Parathyroid adenoma (tissue), 2 donors: ENCODE measurements around the gene CDK11B.
"Not testable (repeated sequence)": the region's sequence is repeated elsewhere in the genome, so short reads cannot be mapped to it uniquely, and the experiment has no call there.

Experiments
- H2AFZ ChIP-seq: fragments of 300-600 bp; sonication (generic); one replicate; pipeline ENCODE4 v1.7.0; 2017; ENCODE audit warnings: antibody characterized with exemption, mild to moderate bottlenecking
- H3K27ac ChIP-seq: fragments of 300-600 bp; sonication (generic); one replicate; pipeline ENCODE4 v1.7.0; 2017
- H3K27me3 ChIP-seq: fragments of 300-600 bp; sonication (generic); one replicate; pipeline ENCODE4 v1.7.0; 2017; ENCODE audit warnings: low read length; ENCODE audit not compliant: control insufficient read depth, insufficient read depth
- H3K36me3 ChIP-seq: fragments of 300-600 bp; sonication (generic); one replicate; pipeline ENCODE4 v1.7.0; 2017; ENCODE audit warnings: low read length; ENCODE audit not compliant: control insufficient read depth, insufficient read depth
- H3K4me1 ChIP-seq: fragments of 300-600 bp; sonication (generic); one replicate; pipeline ENCODE4 v1.7.0; 2017; ENCODE audit warnings: control low read depth
- H3K4me2 ChIP-seq: fragments of 300-600 bp; sonication (generic); one replicate; pipeline ENCODE4 v1.7.0; 2017; ENCODE audit warnings: low read length
- H3K4me3 ChIP-seq: fragments of 300-600 bp; sonication (generic); one replicate; pipeline ENCODE4 v1.7.0; 2017; ENCODE audit warnings: low read depth, low read length
- H3K79me2 ChIP-seq: fragments of 300-600 bp; sonication (generic); one replicate; pipeline ENCODE4 v1.7.0; 2017; ENCODE audit warnings: control low read depth
- H3K9ac ChIP-seq: fragments of 300-600 bp; sonication (generic); one replicate; pipeline ENCODE4 v1.7.0; 2017; ENCODE audit warnings: mild to moderate bottlenecking
- H3K9me3 ChIP-seq: fragments of 300-600 bp; sonication (generic); one replicate; pipeline ENCODE4 v1.7.0; 2017; ENCODE audit warnings: low read length; ENCODE audit not compliant: control insufficient read depth
- TF ChIP-seq, protein P1 (sequence below): fragments of 300-600 bp; sonication (generic); IDR thresholded peaks from one replicate; pipeline ENCODE4 v1.7.0; 2017; ENCODE audit warnings: antibody characterized with exemption, mild to moderate bottlenecking
- donor health status: primary hyperparathyroidism.

CDK11B gene

GRCh38 chr1:1598720-1599029, 60.1 kb downstream of the CDK11B start:
- no peak overlapping the region for H3K9ac ChIP-seq
- no peaks in the 10 kb centered on the region for H3K36me3 ChIP-seq
- no peaks in the 10 kb centered on the region for H3K27me3 ChIP-seq
- H2AFZ ChIP-seq: no peak overlapping the region
- TF ChIP-seq, protein P1, sequence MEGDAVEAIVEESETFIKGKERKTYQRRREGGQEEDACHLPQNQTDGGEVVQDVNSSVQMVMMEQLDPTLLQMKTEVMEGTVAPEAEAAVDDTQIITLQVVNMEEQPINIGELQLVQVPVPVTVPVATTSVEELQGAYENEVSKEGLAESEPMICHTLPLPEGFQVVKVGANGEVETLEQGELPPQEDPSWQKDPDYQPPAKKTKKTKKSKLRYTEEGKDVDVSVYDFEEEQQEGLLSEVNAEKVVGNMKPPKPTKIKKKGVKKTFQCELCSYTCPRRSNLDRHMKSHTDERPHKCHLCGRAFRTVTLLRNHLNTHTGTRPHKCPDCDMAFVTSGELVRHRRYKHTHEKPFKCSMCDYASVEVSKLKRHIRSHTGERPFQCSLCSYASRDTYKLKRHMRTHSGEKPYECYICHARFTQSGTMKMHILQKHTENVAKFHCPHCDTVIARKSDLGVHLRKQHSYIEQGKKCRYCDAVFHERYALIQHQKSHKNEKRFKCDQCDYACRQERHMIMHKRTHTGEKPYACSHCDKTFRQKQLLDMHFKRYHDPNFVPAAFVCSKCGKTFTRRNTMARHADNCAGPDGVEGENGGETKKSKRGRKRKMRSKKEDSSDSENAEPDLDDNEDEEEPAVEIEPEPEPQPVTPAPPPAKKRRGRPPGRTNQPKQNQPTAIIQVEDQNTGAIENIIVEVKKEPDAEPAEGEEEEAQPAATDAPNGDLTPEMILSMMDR: no peak
- H3K4me3 ChIP-seq: no peak overlapping the region
- no peaks in the 10 kb centered on the region for H3K79me2 ChIP-seq
- H3K4me2 ChIP-seq: no peak overlapping the region
- no peaks in the 10 kb centered on the region for H3K4me1 ChIP-seq
- no peak overlapping the region for H3K27ac ChIP-seq
- H3K9me3 ChIP-seq: no peaks in the 10 kb centered on the region

DNA sequence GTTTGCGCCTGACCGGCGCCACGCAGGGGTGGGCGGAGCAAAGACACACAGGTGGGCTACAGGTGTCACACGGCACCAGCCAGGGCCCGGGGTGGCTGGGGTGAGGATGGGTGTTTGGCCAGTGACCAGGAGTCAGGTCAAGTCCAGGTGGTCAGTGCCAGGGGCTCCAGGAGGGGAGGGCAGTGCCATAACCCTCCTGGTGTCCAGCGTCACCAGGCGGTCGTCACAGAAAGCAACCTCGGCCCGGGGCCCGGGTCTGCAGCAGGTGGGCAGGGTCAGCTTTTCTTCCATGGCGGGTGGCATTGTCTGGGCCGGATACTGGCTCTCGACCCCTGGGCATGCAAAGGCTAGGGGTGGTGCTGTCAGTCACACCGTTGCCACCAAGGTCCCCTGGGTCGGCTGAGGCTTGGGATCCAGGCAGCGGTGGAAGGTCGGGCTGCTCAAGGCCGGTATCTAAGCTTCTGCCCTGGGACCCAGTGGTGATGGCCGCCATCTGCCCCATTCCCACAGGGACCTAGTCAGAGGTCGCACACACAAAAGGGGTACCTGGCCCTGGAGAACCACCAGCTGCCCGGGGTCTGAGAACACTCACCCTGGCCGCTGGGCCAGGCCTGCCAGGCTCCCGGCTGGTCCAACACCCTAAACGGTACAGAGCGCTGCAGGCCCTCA, 60.6 kb downstream of the CDK11B start:
- no peaks in the 10 kb centered on the region for H3K27me3 ChIP-seq
- H3K9ac ChIP-seq: no peak overlapping the region
- H3K27ac ChIP-seq: no peak overlapping the region
- peak overlapping the region; percentile 64 for H3K4me2 ChIP-seq
- no peaks in the 10 kb centered on the region for H3K79me2 ChIP-seq
- H3K4me3 ChIP-seq: no peak overlapping the region
- H3K4me1 ChIP-seq: no peaks in the 10 kb centered on the region
- H3K9me3 ChIP-seq: no peaks in the 10 kb centered on the region
- H2AFZ ChIP-seq: no peak overlapping the region
- H3K36me3 ChIP-seq: no peaks in the 10 kb centered on the region
- TF ChIP-seq, protein P1: no peak

GRCh38 chr1:1597275-1597930, 61.4 kb downstream of the CDK11B start:
- H2AFZ ChIP-seq: peak overlapping the region; percentile 17
- H3K4me3 ChIP-seq: no peak overlapping the region
- H3K27me3 ChIP-seq: no peaks in the 10 kb centered on the region
- H3K27ac ChIP-seq: no peak overlapping the region
- no peaks in the 10 kb centered on the region for H3K4me1 ChIP-seq
- no peak overlapping the region for H3K9ac ChIP-seq
- TF ChIP-seq, protein P1: no peak
- H3K36me3 ChIP-seq: no peaks in the 10 kb centered on the region
- H3K79me2 ChIP-seq: no peaks in the 10 kb centered on the region
- no peaks in the 10 kb centered on the region for H3K9me3 ChIP-seq
- peak overlapping the region; percentile 64 for H3K4me2 ChIP-seq

- Histone ChIP-seq H3K4me3 (no peak overlapping the region), H3K27ac (no peak overlapping the region), H2AFZ (no peak overlapping the region), H3K36me3 (no peaks in the 10 kb centered on the region), H3K79me2 (no peaks in the 10 kb centered on the region), H3K4me1 (no peaks in the 10 kb centered on the region), H3K4me2 (no peak overlapping the region), H3K9ac (no peak overlapping the region), H3K9me3 (no peaks in the 10 kb centered on the region), H3K27me3 (no peaks in the 10 kb centered on the region)
- TF ChIP-seq, protein P1: no peak
Observed at GRCh38 chr1:1596493-1597274, 62.1 kb downstream of the CDK11B start.

DNA sequence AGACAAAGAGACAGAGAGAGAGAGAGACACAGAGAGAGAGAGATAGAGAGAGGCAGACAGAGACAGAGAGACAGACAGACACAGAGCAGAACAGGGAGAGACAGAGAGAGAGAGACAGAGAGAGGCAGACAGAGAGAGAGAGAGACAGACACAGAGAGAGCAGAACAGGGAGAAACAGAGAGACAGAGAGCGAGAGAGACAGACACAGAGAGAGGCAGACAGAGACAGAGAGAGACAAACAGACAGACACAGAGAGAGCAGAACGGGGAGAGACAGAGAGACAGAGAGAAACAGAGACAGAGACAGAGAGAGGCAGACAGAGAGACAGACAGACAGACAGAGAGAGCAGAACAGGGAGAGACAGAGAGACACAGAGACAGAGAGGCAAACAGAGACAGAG, 63.5 kb downstream of the CDK11B start:
- H3K4me2 ChIP-seq, H3K79me2 ChIP-seq, H3K36me3 ChIP-seq, H3K27ac ChIP-seq, H2AFZ ChIP-seq, H3K4me1 ChIP-seq, H3K9me3 ChIP-seq, H3K27me3 ChIP-seq, H3K9ac ChIP-seq, H3K4me3 ChIP-seq: not testable (repeated sequence)
